ENCODE data around the gene SOX15.
A peak's percentile ranks its signal among the peaks of the same experiment; 100 is the strongest.

SOX15 gene

DNA sequence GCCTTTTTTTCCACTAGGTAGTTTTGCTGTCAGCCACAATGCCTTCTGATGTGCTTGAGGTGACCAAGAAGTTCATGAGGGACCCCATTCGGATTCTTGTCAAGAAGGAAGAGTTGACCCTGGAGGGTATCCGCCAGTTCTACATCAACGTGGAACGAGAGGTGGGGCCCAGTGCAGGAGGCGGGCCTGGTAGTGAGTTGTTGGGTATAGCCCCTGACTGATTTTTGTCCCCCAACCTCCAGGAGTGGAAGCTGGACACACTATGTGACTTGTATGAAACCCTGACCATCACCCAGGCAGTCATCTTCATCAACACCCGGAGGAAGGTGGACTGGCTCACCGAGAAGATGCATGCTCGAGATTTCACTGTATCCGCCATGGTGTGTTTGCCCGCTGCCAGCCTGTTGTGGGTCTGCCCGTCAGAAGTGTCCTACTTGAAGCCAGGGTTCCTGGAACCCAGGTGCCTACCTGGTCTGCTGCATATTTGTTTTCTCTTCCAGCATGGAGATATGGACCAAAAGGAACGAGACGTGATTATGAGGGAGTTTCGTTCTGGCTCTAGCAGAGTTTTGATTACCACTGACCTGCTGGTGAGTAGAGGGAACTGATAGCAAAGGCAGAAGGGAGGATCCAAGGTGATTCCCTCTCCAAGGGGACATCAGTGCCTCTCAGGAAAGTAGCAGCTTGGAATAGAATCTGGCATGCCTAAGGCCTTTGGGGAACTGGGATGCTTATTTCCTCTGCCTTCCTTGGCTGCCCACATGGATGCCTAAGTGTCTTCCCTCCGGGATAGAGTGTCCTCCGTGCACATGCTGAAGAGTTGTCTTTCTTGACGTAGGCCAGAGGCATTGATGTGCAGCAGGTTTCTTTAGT lies 12.3 kb downstream of the SOX15 start:
- no peak for DNase-seq (ENCODE audit: low read depth)

DNA sequence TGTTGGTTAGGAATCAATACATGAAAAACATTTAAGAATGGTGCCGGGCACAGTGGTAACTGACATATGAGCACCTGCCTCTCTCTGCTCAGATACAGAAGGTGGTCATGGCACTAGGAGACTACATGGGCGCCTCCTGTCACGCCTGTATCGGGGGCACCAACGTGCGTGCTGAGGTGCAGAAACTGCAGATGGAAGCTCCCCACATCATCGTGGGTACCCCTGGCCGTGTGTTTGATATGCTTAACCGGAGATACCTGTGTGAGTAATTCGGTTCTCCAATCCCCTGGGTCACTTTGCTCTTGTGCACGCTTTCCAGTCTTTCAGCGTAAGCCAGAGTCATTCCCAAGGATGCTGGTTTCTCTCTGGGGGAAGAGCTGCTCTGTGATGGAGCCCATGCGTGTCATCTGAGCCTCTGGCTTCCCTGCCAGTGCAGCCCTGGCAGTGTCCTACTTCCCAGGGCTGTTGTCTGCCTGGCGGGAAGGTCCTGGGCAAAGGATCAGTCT lies 13.4 kb downstream of the SOX15 start:
- DNase-seq (ENCODE audit: low read depth): no peak

- no peak for DNase-seq (ENCODE audit: low read depth)
Observed at GRCh38 chr17:7575959-7576358, 13.9 kb downstream of the SOX15 start.

- DNase-seq (ENCODE audit: low read depth): no peak
Observed at GRCh38 chr17:7575481-7575883, 14.4 kb downstream of the SOX15 start.

GRCh38 chr17:7574176-7574953 lies 15.5 kb downstream of the SOX15 start:
- DNase-seq (ENCODE audit: low read depth): no peak

DNA sequence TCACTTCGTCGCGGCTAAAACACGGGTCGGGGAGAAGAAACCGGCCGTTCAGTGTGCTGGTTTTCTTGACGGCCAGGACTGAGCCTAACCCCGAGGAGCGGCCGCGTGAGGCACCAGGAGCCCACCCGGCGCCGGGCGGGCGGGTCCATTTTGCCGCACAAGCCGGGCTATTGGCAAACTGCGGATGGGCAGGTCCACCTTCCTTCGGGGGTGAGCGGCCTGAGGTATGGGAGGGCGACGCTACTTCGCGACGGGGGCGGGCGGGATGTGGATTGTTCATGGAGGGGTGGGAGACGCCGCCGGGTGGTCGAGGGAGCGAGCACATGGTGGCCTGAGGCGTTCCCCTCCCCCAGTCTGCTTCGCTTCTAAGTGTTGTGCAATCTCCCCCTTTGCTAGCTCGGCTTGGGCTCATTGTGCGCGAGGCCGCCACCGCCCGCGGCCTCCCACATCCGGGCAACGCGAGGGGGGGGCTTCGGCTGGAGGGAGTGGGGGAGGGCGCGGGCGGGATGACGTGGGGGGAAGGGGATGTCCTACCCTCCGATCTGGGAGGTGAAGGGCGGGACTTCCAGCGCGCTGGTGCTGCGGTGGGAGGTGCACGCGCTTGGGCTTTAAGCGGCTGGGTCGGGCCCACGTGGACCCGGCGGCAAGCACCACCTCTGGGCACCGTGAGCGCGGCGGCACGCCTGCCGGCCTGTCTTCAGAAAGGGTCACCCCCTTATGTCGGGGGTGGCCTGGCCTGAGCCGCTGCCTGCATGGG lies 16.4 kb downstream of the SOX15 start:
- DNase-seq (ENCODE audit: low read depth): peak; percentile 67

- DNase-seq (ENCODE audit: low read depth): peak; percentile 96
Observed at GRCh38 chr17:7572588-7573323, 17.1 kb downstream of the SOX15 start.

DNA sequence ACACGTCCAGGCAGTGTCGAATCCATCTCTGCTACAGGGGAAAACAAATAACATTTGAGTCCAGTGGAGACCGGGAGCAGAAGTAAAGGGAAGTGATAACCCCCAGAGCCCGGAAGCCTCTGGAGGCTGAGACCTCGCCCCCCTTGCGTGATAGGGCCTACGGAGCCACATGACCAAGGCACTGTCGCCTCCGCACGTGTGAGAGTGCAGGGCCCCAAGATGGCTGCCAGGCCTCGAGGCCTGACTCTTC lies 17.6 kb downstream of the SOX15 start:
- no peak for DNase-seq (ENCODE audit: low read depth)

DNA sequence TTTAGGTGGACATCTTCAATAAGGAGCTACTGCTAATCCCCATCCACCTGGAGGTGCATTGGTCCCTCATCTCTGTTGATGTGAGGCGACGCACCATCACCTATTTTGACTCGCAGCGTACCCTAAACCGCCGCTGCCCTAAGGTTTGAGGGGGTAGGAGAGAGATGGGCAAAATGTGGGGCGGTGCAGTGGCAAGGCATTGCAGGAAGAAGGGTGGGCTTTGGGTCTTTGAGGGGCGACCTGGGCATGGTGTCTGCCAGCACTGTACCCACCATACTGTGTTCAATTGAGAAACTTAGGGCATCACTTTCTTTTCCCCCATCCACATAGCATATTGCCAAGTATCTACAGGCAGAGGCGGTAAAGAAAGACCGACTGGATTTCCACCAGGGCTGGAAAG lies 19.5 kb downstream of the SOX15 start:
- no peak for DNase-seq (ENCODE audit: low read depth)

- no peak for DNase-seq (ENCODE audit: low read depth)
Observed at GRCh38 chr17:7569571-7569970, 20.3 kb downstream of the SOX15 start.

DNA sequence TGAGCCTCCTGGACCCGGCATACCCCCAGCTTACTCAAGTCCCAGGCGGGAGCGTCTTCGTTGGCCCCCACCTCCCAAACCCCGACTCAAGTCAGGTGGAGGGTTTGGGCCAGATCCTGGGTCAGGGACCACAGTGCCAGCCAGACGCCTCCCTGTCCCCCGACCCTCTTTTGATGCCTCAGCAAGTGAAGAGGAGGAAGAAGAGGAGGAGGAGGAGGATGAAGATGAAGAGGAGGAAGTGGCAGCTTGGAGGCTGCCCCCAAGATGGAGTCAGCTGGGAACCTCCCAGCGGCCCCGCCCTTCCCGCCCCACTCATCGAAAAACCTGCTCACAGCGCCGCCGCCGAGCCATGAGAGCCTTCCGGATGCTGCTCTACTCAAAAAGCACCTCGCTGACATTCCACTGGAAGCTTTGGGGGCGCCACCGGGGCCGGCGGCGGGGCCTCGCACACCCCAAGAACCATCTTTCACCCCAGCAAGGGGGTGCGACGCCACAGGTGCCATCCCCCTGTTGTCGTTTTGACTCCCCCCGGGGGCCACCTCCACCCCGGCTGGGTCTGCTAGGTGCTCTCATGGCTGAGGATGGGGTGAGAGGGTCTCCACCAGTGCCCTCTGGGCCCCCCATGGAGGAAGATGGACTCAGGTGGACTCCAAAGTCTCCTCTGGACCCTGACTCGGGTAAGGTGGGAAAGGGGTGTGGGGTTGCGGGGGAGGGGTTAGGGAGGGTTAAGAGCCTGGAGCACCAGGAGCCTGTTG lies 26.6 kb downstream of the SOX15 start:
- no peak for DNase-seq (ENCODE audit: low read depth)

- DNase-seq (ENCODE audit: low read depth): no peak
Observed at GRCh38 chr17:7562208-7562605, 27.7 kb downstream of the SOX15 start.

DNA sequence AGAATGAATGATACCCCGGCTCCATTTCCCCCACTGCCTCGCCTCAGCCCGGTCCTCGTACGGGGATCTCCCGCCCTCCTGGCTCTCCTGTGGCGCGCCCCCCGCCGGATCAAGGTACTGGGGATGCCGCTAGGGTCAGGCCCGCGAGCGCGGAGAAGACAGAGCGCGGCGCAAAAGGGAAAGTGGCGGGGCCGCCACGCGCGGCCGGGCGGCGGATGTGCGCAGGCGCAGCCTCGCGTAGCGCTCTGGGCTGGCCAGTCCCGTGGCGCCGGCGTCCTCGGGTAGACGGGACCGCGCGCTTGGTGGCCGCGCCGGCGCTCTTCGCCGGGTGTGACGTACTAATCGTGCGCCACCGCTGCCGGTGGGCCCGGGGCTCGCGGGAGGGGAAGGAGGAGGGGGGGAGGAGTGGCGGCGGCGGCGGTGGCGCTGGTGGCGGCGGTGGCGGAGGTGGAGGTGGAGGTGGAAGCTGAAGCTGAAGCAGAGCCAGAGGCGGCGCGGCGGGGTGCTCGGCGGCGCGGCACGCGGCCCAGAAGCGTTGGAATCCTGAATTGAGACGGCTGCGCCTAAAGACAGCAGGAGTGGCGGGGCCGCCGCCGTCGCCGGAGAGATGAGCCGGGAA lies 28.2 kb downstream of the SOX15 start, which contains the start of gene SENP3:
TSS of gene SENP3 (plus strand) at position 331 of the 619 bp plus-strand sequence. CDS start 1,158 bp downstream, outside the sequence.
- peak; percentile 47 for DNase-seq (ENCODE audit: low read depth)

GRCh38 chr17:7561028-7561575 lies 28.8 kb downstream of the SOX15 start:
- peak; percentile 43 for DNase-seq (ENCODE audit: low read depth)

GRCh38 chr17:7560172-7561027 lies 29.5 kb downstream of the SOX15 start:
- no peak for DNase-seq (ENCODE audit: low read depth)

DNA sequence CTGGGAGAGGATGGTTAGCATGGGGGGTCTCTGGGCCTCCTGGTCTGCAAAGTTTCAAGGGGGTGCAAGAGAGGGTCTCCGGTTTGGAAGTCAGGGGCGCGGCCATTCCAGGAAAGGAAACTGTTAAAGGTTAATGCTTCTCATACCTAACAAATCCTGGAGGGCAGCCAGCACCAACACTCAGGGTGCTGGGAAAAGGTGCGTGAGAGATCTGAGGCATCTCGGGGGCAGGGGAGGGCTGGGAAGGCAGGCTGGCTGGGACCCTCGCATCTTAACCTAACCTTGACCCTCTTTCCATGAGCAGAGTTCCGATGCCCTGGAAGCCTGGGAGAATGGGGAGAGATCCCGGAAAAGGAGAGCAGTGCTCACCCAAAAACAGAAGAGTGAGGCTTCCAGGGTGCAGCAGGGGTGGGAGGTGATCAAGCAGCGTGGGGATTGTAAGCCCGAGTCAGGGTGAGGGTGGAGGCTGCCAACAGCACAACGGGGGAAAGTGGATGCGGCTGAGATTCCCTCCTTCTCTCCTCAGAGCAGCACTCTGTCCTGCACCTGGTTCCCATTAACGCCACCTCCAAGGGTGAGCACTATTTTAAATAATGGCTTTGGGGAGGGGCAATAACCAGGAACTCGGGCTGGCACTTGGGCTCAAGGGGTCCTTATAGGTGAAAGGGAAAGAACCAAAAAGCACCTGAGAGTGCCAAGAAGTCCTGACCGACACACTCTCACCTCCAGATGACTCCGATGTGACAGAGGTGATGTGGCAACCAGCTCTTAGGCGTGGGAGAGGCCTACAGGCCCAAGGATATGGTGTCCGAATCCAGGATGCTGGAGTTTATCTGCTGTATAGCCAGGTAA lies 30.3 kb downstream of the SOX15 start:
- no peak for DNase-seq (ENCODE audit: low read depth)

DNA sequence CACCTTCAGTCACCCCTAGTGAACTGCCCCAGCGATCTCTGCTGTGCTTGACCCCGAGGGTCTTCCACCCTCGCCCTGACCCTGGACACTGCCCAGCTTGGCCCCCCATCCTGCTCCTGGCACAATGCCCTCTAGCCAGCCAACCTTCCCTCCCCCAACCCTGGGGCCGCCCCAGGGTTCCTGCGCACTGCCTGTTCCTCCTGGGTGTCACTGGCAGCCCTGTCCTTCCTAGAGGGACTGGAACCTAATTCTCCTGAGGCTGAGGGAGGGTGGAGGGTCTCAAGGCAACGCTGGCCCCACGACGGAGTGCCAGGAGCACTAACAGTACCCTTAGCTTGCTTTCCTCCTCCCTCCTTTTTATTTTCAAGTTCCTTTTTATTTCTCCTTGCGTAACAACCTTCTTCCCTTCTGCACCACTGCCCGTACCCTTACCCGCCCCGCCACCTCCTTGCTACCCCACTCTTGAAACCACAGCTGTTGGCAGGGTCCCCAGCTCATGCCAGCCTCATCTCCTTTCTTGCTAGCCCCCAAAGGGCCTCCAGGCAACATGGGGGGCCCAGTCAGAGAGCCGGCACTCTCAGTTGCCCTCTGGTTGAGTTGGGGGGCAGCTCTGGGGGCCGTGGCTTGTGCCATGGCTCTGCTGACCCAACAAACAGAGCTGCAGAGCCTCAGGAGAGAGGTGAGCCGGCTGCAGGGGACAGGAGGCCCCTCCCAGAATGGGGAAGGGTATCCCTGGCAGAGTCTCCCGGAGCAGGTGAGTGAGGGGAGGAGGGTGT lies 31.2 kb downstream of the SOX15 start, which contains the start of gene TNFSF13:
TSS of gene TNFSF13 (plus strand) at position 207 of the 776 bp plus-strand sequence. CDS start at position 497, 290 bp downstream.
- DNase-seq (ENCODE audit: low read depth): no peak
